ENCODE data around the gene DENND1A.

The DENND1A gene

DNA sequence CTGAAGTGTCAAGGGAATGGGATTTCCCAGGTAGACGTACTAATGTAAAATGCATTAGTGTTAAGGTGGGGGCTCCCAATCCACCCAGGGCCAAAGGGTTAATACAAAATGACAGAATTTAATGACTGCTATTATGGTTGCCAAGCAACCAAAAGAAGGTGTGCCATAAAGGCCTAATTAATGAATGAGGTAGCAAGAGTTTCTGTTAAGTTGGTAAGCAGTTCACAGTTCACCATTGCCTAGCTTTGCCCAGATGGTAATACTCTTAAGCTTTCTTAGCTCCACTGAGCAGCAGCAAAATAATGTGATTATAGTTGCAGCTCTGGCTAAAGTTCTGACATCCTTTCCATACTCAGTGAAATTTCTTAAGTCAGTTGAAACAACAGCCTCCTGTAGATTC is 211.7 kb downstream of the DENND1A start:
- Histone ChIP-seq H3K4me1 (no peaks in the 10 kb centered on the region), H3K36me3 (no peaks in the 10 kb centered on the region), H3K4me3 (no peak overlapping the region), H3K27me3 (no peaks in the 10 kb centered on the region), H3K9me3 (no peaks in the 10 kb centered on the region), H3K27ac (no peak overlapping the region)
- no peak for DNase-seq
- intact Hi-C loops (cut with DNase I; ENCODE audit: low total_unique reads), result no loop called here
- TF ChIP-seq, protein P1, sequence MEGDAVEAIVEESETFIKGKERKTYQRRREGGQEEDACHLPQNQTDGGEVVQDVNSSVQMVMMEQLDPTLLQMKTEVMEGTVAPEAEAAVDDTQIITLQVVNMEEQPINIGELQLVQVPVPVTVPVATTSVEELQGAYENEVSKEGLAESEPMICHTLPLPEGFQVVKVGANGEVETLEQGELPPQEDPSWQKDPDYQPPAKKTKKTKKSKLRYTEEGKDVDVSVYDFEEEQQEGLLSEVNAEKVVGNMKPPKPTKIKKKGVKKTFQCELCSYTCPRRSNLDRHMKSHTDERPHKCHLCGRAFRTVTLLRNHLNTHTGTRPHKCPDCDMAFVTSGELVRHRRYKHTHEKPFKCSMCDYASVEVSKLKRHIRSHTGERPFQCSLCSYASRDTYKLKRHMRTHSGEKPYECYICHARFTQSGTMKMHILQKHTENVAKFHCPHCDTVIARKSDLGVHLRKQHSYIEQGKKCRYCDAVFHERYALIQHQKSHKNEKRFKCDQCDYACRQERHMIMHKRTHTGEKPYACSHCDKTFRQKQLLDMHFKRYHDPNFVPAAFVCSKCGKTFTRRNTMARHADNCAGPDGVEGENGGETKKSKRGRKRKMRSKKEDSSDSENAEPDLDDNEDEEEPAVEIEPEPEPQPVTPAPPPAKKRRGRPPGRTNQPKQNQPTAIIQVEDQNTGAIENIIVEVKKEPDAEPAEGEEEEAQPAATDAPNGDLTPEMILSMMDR (IDR thresholded peaks at IDR 0.05), result no peak

DNA sequence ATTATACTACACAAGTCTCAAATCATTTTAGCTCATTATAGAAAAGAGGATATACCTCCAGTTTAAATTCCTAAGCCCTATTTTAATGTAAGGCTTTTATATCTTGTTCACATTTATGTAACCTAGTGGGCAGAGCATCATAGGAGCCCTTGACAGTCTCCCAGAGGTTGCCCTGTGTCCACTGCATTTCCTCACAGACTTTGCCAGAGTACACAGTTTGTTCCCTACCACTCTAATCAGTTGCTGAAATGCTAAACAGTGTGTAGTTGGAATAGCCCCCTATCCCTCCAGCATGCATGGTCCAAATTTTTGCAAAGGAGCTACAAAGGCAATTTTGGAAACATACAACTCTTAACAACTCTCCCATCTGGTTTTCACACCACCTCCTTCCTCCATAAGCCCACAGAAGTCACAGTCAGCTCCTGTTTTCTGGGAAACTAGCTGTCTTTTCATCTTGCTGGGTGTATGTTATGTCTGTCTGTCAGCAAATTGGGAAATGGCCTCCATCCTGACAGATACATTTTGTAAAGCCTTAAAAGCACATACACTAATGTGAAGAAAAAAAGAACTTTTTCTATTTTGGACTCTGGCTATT is 212.2 kb downstream of the DENND1A start:
- Histone ChIP-seq H3K36me3 (no peaks in the 10 kb centered on the region), H3K9me3 (no peaks in the 10 kb centered on the region), H3K27me3 (no peaks in the 10 kb centered on the region), H3K4me3 (no peak overlapping the region), H3K4me1 (no peaks in the 10 kb centered on the region), H3K27ac (no peak overlapping the region)
- DNase-seq, result no peak
- TF ChIP-seq, protein P1 (IDR thresholded peaks at IDR 0.05), result no peak
- intact Hi-C loops (cut with DNase I; ENCODE audit: low total_unique reads), result no loop called here

DNA sequence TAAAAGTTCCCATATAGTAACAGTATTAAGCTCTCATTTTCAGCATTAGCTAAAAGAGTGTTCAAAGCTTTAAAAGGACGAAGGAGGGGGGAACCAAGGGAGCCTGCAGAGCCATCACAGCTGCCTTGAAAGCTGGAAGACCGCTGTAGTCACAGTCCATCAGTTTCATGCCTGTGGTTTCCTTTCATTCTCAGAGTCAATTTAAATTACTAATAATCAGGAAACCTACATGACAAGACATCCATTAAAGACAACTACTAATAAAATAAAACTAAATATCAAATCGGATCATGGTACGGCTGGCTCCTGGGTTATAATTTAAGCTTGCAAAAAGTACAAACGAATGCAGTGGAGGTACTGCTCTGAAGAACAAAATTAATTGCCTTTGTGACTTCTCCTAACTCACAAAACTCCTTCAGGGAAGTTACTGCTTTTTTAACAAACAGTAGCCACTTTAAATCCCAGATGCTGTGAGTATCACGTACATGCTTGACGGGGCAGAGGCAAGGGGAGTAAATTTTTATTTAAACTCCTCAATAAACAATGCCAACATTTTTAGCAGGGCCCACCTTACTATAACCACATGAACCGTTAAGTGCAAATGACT is 213.5 kb downstream of the DENND1A start:
- no peaks in the 10 kb centered on the region for H3K9me3 ChIP-seq
- no peak for DNase-seq
- intact Hi-C loops (cut with DNase I; ENCODE audit: low total_unique reads), result no loop called here
- no peak overlapping the region for H3K27ac ChIP-seq
- TF ChIP-seq, protein P1 (IDR thresholded peaks at IDR 0.05), result no peak
- no peaks in the 10 kb centered on the region for H3K27me3 ChIP-seq
- no peaks in the 10 kb centered on the region for H3K4me1 ChIP-seq
- no peak overlapping the region for H3K4me3 ChIP-seq
- H3K36me3 ChIP-seq, result no peaks in the 10 kb centered on the region

DNA sequence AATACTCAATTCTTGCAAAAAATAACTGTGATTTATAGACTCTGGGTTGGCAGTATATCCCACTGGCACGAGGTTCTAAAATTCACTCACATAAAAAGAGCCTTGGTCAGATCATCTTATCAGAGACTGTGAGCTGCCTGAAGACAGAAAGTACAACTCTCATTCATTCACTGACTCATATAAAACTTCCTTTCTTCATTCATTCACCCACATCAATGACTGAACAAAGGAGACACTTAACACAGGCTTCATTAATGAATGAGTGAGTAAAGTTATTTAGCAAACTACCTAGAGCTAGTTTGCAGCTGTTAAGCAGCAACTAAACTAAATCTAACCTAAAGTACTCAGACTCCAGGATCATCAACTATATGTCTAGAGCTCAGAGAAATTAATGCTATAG is 214.7 kb downstream of the DENND1A start:
- intact Hi-C loops (cut with DNase I; ENCODE audit: low total_unique reads), result no loop called here
- TF ChIP-seq, protein P1 (IDR thresholded peaks at IDR 0.05), result no peak
- H3K9me3 ChIP-seq, result no peaks in the 10 kb centered on the region
- H3K4me1 ChIP-seq, result no peaks in the 10 kb centered on the region
- DNase-seq, result no peak
- no peak overlapping the region for H3K4me3 ChIP-seq
- no peaks in the 10 kb centered on the region for H3K27me3 ChIP-seq
- H3K27ac ChIP-seq, result no peak overlapping the region
- no peaks in the 10 kb centered on the region for H3K36me3 ChIP-seq

GRCh38 chr9:123713282-123713681 is 216.6 kb downstream of the DENND1A start:
- H3K4me1 ChIP-seq, result no peaks in the 10 kb centered on the region
- no peak for DNase-seq
- H3K27ac ChIP-seq, result no peak overlapping the region
- H3K4me3 ChIP-seq, result no peak overlapping the region
- no peaks in the 10 kb centered on the region for H3K27me3 ChIP-seq
- TF ChIP-seq, protein P1 (IDR thresholded peaks at IDR 0.05), result no peak
- no peaks in the 10 kb centered on the region for H3K9me3 ChIP-seq
- H3K36me3 ChIP-seq, result no peaks in the 10 kb centered on the region
- intact Hi-C loops (cut with DNase I; ENCODE audit: low total_unique reads), result no loop called here

Data from tibial artery (tissue), 4 donors.